ENCODE data around the gene RAB27A. TPM values are rescaled to one million over a fixed set of nuclear protein-coding genes. Genes with fewer than 3 reads are reported as not detected.

RAB27A gene
- total RNA-seq, 4 donors from 2014 or later, result 1.1 to 3.2 (median 1.8) TPM

DNA sequence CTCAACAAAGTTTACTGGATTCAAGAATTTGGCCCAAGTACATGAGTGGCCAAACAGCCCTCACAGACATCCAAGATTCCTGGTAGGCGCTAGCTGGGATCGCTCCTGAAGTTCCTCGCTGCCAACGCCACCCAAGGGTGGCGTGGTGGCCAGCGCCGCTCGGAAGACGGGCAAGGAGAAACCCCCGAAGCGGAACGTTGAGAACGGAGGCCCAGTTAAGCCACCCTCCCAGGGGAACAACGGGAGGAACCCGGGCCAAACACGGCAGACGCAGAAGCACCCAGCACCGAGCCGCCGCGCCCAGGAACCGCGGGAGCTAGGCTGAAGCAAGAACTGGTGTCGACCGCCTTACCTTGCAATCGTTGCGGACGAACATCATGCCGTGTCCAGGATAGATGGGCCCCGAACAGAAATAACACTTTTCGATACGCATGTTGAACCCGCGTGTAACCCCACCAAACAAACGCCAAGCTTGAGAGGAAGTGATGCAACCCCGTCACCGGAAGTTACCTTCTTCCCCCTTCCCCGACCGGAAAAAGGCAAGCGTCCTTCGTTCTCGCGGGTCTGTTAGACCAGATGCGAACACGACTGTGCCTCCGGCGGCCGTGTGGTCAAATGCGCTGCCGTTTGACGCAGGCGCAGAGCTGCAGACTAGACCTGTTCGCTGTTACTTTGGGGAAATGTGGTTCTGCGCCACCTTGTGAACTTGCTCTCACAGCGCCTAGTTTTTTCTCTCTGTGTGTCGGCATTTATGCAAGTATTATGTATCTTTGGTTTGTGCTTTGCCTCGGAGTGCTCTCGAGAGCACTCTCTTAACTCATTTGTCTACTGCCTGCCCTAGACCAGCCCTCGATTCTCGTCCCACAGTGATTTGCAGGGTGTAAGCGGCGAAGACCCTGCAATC is 92.9 kb downstream of the RAB27A start, which contains the start of gene RSL24D1:
Gene RSL24D1 (minus strand): TSS at position 484 of the 904 bp plus-strand sequence. CDS start 51 bp downstream, at position 433.
- DNase-seq, result peak; percentile 95 to 97
- intact Hi-C loops (cut with DNase I; ENCODE audit: low total_unique reads), result loop anchor here (2.0 to 10.0 kb wide), 2 partner anchors 212 to 1048 kb away; partner anchors contain the start of genes CCPG1, PIERCE2 and RFX7
- peaks cover 23 to 30% of the 10 kb centered on the region in 2 donors for H3K4me1 ChIP-seq

GRCh38 chr15:55195996-55196395 is 93.6 kb downstream of the RAB27A start:
- in situ Hi-C loops (cut with MboI; ENCODE audit: low sequenced_read_pairs in 4 of 4), result no loop called here
- Histone ChIP-seq H3K36me3 (peaks cover 0 to 13% of the 10 kb centered on the region in 2 donors), H3K4me1 (peaks cover 23 to 30% of the 10 kb centered on the region in 2 donors), H3K4me3 (peak overlapping the region; percentile 83 to 100 (median 94)), H3K27me3 (no peaks in the 10 kb centered on the region), H3K9me3 (no peaks in the 10 kb centered on the region), H3K27ac (peak overlapping the region; percentile 89 to 95 (median 94))
- no peak for TF ChIP-seq POLR2A (IDR thresholded peaks at IDR 0.05)
- no peak for TF ChIP-seq CTCF (IDR thresholded peaks at IDR 0.05 in 4 of 5, conservative IDR thresholded peaks at IDR 0.05 in 1 of 5)
- intact Hi-C loops (cut with DNase I; ENCODE audit: low total_unique reads), result loop anchor here (2.0 to 10.0 kb wide), 2 partner anchors 213 to 1049 kb away; partner anchors contain the start of genes CCPG1, PIERCE2 and RFX7
- no peak for DNase-seq
- no peak for ATAC-seq

More for the DNA sequence above, 92.9 kb downstream of the RAB27A start, which contains the start of gene RSL24D1:
- Histone ChIP-seq H3K27me3 (no peaks in the 10 kb centered on the region), H3K27ac (peak within 1 kb of the TSS; percentile 89 to 95 (median 94)), H3K36me3 (peaks cover 0 to 6% of the 10 kb centered on the region in 2 donors), H3K9me3 (no peaks in the 10 kb centered on the region), H3K4me3 (peak within 1 kb of the TSS; percentile 83 to 100 (median 94))
- peak in 4 of 5 experiments; percentile 9 to 49 (median 36) for TF ChIP-seq CTCF (IDR thresholded peaks at IDR 0.05 in 4 of 5, conservative IDR thresholded peaks at IDR 0.05 in 1 of 5)
- peak; percentile 66 to 79 for TF ChIP-seq POLR2A (IDR thresholded peaks at IDR 0.05)
- in situ Hi-C loops (cut with MboI; ENCODE audit: low sequenced_read_pairs in 4 of 4), result no loop called here
- ATAC-seq, result peak; percentile 99

GRCh38 chr15:55194256-55194655 is 95.4 kb downstream of the RAB27A start:
- ATAC-seq (no peak), DNase-seq (no peak)
- Histone ChIP-seq H3K36me3 (peaks cover 0 to 30% of the 10 kb centered on the region in 2 donors), H3K27me3 (no peaks in the 10 kb centered on the region), H3K4me3 (no peak overlapping the region), H3K9me3 (no peaks in the 10 kb centered on the region), H3K27ac (no peak overlapping the region), H3K4me1 (peaks cover 23 to 30% of the 10 kb centered on the region in 2 donors)
- intact Hi-C loops (cut with DNase I; ENCODE audit: low total_unique reads) (loop anchor here (10.0 kb wide), 1 partner anchor 1051 kb away; the partner anchor contains the start of gene RFX7), in situ Hi-C loops (cut with MboI; ENCODE audit: low sequenced_read_pairs in 4 of 4) (no loop called here)
- TF ChIP-seq POLR2A (IDR thresholded peaks at IDR 0.05), result no peak
- no peak for TF ChIP-seq CTCF (IDR thresholded peaks at IDR 0.05 in 4 of 5, conservative IDR thresholded peaks at IDR 0.05 in 1 of 5)

DNA sequence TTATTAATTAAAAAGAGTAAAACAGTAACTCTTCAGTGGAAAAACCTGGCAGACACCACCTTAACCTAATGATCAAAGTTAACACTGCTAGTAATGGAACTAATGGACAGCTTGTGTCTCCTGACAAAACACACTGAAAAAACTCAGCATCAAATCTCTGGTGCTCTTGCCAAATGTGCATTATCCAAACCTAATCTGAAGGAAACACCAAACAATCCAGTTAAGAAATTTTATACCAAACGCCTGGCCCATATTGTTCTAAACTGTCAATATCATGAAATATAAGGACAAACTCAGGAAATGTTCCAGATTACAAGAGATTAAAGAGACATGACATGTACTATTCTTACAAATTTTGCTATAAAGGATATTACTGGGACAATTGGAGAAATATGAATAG is 103.3 kb downstream of the RAB27A start:
- no peaks in the 10 kb centered on the region for H3K27me3 ChIP-seq
- no peaks in the 10 kb centered on the region for H3K9me3 ChIP-seq
- H3K36me3 ChIP-seq, result peaks cover 0 to 64% of the 10 kb centered on the region in 2 donors
- DNase-seq (no peak), ATAC-seq (no peak)
- intact Hi-C loops (cut with DNase I; ENCODE audit: low total_unique reads), result no loop called here
- TF ChIP-seq POLR2A (IDR thresholded peaks at IDR 0.05), result no peak
- TF ChIP-seq CTCF (IDR thresholded peaks at IDR 0.05 in 4 of 5, conservative IDR thresholded peaks at IDR 0.05 in 1 of 5), result no peak
- in situ Hi-C loops (cut with MboI; ENCODE audit: low sequenced_read_pairs in 4 of 4), result no loop called here
- H3K4me1 ChIP-seq, result no peaks in the 10 kb centered on the region
- H3K27ac ChIP-seq, result no peak overlapping the region
- no peak overlapping the region for H3K4me3 ChIP-seq

Data from gastrocnemius medialis (tissue), 4 donors.